Measurements from ENCODE around the gene PPP2R5D.

GRCh38 chr6:43001843-43002242 is 17.5 kb downstream of the PPP2R5D start:
- TF ChIP-seq EZH2 (IDR thresholded peaks at IDR 0.05; ENCODE audit: borderline replicate concordance, low read depth, low read length, severe bottlenecking): no peak
- TF ChIP-seq CTCF (IDR thresholded peaks at IDR 0.05; ENCODE audit: borderline replicate concordance, extremely low read depth, low read length, poor library complexity, severe bottlenecking): no peak

Data from DND-41 (cell line).